ENCODE results near the gene EFNA4. TPM values are rescaled to one million over a fixed set of nuclear protein-coding genes. Genes with fewer than 3 reads are reported as not detected.

The EFNA4 gene
- total RNA-seq, 1 experiment from 2014 or later, result 9.8 TPM

DNA sequence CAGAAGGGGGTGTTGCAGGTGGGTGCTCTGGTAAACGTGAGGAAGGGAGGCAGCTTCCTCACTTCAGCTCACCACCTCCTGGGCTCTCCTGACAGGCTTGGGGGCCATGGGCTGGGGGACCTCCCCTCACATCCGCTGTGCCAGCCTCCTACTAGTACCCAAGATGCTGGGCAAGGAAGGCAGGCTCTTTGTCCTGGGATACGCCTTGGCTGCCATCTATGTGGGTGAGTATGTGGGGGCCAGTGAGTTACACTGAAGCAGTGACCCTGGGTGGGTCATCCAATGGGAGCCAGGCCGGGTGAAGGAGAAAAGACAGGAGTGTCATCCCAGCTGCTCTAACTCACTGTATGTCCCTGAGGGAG is 24.3 kb upstream of the EFNA4 start:
- no peaks in the 10 kb centered on the region for H4K20me1 ChIP-seq (ENCODE audit: insufficient read depth)
- CTCF ChIA-PET, result interaction anchor here (1.7 kb wide), 1 partner anchor 9 kb away, joined by 6 read pairs; no protein-coding TSS in a partner anchor

More for the DNA sequence above, 24.3 kb upstream of the EFNA4 start:
- TF ChIP-seq, protein P1, sequence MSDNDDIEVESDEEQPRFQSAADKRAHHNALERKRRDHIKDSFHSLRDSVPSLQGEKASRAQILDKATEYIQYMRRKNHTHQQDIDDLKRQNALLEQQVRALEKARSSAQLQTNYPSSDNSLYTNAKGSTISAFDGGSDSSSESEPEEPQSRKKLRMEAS (IDR thresholded peaks at IDR 0.05), result no peak
- no peak for TF ChIP-seq POLR2AphosphoS5 (IDR thresholded peaks at IDR 0.05; ENCODE audit: low read depth, low read length)
- TF ChIP-seq SP1 (IDR thresholded peaks at IDR 0.05; ENCODE audit: low read depth), result no peak
- no peak for TF ChIP-seq CEBPB (IDR thresholded peaks at IDR 0.05; ENCODE audit: low read depth)
- no peak for TF ChIP-seq SIN3A (IDR thresholded peaks at IDR 0.05; ENCODE audit: low read depth)
- no peak for TF ChIP-seq SRF (IDR thresholded peaks at IDR 0.05; ENCODE audit: low read depth)
- no peak for TF ChIP-seq EZH2phosphoT487 (IDR thresholded peaks at IDR 0.05; ENCODE audit: borderline replicate concordance)
- no peak for TF ChIP-seq ELF1 (IDR thresholded peaks at IDR 0.05; ENCODE audit: borderline replicate concordance, low read depth)
- no peak for TF ChIP-seq ZBTB33 (IDR thresholded peaks at IDR 0.05; ENCODE audit: extremely low read depth, insufficient replicate concordance, low read length)
- TF ChIP-seq EZH2 (IDR thresholded peaks at IDR 0.05), result no peak
- no peak for TF ChIP-seq YY1 (IDR thresholded peaks at IDR 0.05; ENCODE audit: extremely low read depth, insufficient replicate concordance, low read depth, low read length)
- TF ChIP-seq JUND (IDR thresholded peaks at IDR 0.05), result no peak
- TF ChIP-seq CBX3 (IDR thresholded peaks at IDR 0.05; ENCODE audit: low read depth), result no peak
- TF ChIP-seq EGR1 (IDR thresholded peaks at IDR 0.05; ENCODE audit: low read depth), result no peak
- TF ChIP-seq RAD21 (IDR thresholded peaks at IDR 0.05; ENCODE audit: low read depth), result no peak
- no peak for TF ChIP-seq ZNF274 (IDR thresholded peaks at IDR 0.05; ENCODE audit: low read depth, low read length)
- no peak for TF ChIP-seq CTCF (IDR thresholded peaks at IDR 0.05 in 2 of 3, conservative IDR thresholded peaks at IDR 0.05 in 1 of 3; ENCODE audit: borderline replicate concordance in 1 of 3, insufficient read depth in 1 of 3, low read depth in 2 of 3, low read length in 2 of 3)
- TF ChIP-seq, protein P2, sequence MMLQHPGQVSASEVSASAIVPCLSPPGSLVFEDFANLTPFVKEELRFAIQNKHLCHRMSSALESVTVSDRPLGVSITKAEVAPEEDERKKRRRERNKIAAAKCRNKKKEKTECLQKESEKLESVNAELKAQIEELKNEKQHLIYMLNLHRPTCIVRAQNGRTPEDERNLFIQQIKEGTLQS (IDR thresholded peaks at IDR 0.05), result no peak
- no peak for TF ChIP-seq FOSL1 (IDR thresholded peaks at IDR 0.05; ENCODE audit: low read depth)
- TF ChIP-seq, protein P3, sequence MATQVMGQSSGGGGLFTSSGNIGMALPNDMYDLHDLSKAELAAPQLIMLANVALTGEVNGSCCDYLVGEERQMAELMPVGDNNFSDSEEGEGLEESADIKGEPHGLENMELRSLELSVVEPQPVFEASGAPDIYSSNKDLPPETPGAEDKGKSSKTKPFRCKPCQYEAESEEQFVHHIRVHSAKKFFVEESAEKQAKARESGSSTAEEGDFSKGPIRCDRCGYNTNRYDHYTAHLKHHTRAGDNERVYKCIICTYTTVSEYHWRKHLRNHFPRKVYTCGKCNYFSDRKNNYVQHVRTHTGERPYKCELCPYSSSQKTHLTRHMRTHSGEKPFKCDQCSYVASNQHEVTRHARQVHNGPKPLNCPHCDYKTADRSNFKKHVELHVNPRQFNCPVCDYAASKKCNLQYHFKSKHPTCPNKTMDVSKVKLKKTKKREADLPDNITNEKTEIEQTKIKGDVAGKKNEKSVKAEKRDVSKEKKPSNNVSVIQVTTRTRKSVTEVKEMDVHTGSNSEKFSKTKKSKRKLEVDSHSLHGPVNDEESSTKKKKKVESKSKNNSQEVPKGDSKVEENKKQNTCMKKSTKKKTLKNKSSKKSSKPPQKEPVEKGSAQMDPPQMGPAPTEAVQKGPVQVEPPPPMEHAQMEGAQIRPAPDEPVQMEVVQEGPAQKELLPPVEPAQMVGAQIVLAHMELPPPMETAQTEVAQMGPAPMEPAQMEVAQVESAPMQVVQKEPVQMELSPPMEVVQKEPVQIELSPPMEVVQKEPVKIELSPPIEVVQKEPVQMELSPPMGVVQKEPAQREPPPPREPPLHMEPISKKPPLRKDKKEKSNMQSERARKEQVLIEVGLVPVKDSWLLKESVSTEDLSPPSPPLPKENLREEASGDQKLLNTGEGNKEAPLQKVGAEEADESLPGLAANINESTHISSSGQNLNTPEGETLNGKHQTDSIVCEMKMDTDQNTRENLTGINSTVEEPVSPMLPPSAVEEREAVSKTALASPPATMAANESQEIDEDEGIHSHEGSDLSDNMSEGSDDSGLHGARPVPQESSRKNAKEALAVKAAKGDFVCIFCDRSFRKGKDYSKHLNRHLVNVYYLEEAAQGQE (IDR thresholded peaks at IDR 0.05; ENCODE audit: low read depth), result no peak
- no peak overlapping the region for H3K27ac ChIP-seq (ENCODE audit: low read depth, low read length)
- ChIA-PET RAD21 (ENCODE audit: low non-redundant PET in 1 of 2, low total read pairs in 2 of 2, uncharacterized antibody in 2 of 2, unreplicated experiment in 2 of 2) (no interaction called here), POLR2A (interaction anchor here (1.2 kb wide), 1 partner anchor 56 kb away, joined by 3 read pairs; the partner anchor contains the start of gene FLAD1)
- no peak overlapping the region for H3K4me2 ChIP-seq (ENCODE audit: low read length)
- no peak overlapping the region for H3K4me3 ChIP-seq (replicated peaks in 1 of 2; ENCODE audit: low read depth in 1 of 2, low read length in 2 of 2)
- no peaks in the 10 kb centered on the region for H3K79me2 ChIP-seq (ENCODE audit: insufficient read depth, low read length)
- no peak for DNase-seq (ENCODE audit: low read depth, low spot score)
- H3K9ac ChIP-seq (ENCODE audit: low read length), result no peak overlapping the region
- no peak for ATAC-seq
- no peaks in the 10 kb centered on the region for H3K9me2 ChIP-seq (ENCODE audit: insufficient read depth)
- H3K4me1 ChIP-seq (ENCODE audit: control insufficient read depth in 1 of 2, insufficient read depth in 2 of 2, low read length in 2 of 2), result peaks cover 0 to 12% of the 10 kb centered on the region in 2 experiments; a peak in 2 of 4 replicates
- H3K36me3 ChIP-seq (ENCODE audit: control insufficient read depth in 1 of 2, insufficient read depth in 2 of 2, low read length in 2 of 2), result no peaks in the 10 kb centered on the region
- no peak overlapping the region for H2AFZ ChIP-seq (ENCODE audit: low read depth, low read length, poor library complexity, severe bottlenecking)
- intact Hi-C loops (cut with micrococcal nuclease), result no loop called here
- no TSS peak for BruUV-seq (replicated peaks)
- H3K9me3 ChIP-seq (ENCODE audit: control insufficient read depth in 1 of 2, insufficient read depth in 1 of 2, low read depth in 1 of 2, low read length in 2 of 2), result no peaks in the 10 kb centered on the region
- H3K27me3 ChIP-seq (ENCODE audit: insufficient read depth, low read length), result no peaks in the 10 kb centered on the region
